ENCODE results near the gene DENND10.
"Not testable (repeated sequence)": the region's sequence is repeated elsewhere in the genome, so short reads cannot be mapped to it uniquely, and the experiment has no call there.

DENND10 gene

GRCh38 chr10:119135513-119135881 lies 31.6 kb downstream of the DENND10 start:
- DNase-seq = no peak

- no peak for DNase-seq
Measured at GRCh38 chr10:119136084-119136483, 32.2 kb downstream of the DENND10 start.

GRCh38 chr10:119137878-119138277 lies 34.0 kb downstream of the DENND10 start:
- DNase-seq = not testable (repeated sequence)

- DNase-seq = no peak
Measured at GRCh38 chr10:119138346-119139306, 34.7 kb downstream of the DENND10 start.

GRCh38 chr10:119139464-119140067 lies 35.7 kb downstream of the DENND10 start:
- DNase-seq = no peak

- no peak for DNase-seq
Measured at GRCh38 chr10:119140603-119141245, 36.8 kb downstream of the DENND10 start.

- DNase-seq = no peak
Measured at GRCh38 chr10:119143657-119144056, 39.7 kb downstream of the DENND10 start.

- no peak for DNase-seq
Measured at GRCh38 chr10:119149157-119149556, 45.2 kb downstream of the DENND10 start.

GRCh38 chr10:119149729-119150128 lies 45.8 kb downstream of the DENND10 start:
- no peak for DNase-seq

GRCh38 chr10:119151601-119152000 lies 47.7 kb downstream of the DENND10 start:
- DNase-seq = not testable (repeated sequence)

GRCh38 chr10:119153041-119153440 lies 49.1 kb downstream of the DENND10 start:
- DNase-seq = no peak

GRCh38 chr10:119153661-119154060 lies 49.7 kb downstream of the DENND10 start:
- DNase-seq = no peak

GRCh38 chr10:119159332-119159731 lies 55.4 kb downstream of the DENND10 start:
- no peak for DNase-seq

- DNase-seq = no peak
Measured at GRCh38 chr10:119161680-119162451, 58.0 kb downstream of the DENND10 start.

GRCh38 chr10:119162452-119163092 lies 58.7 kb downstream of the DENND10 start:
- DNase-seq = no peak

GRCh38 chr10:119165171-119166117 lies 61.5 kb downstream of the DENND10 start, which contains the start of gene SFXN4:
SFXN4 (minus strand) TSS chr10:119165714; CDS start chr10:119165647, 67 bp downstream.
- DNase-seq = peak; percentile 83

GRCh38 chr10:119166118-119166500 lies 62.2 kb downstream of the DENND10 start:
- no peak for DNase-seq

GRCh38 chr10:119166564-119166963 lies 62.7 kb downstream of the DENND10 start:
- DNase-seq = no peak

- DNase-seq = no peak
Measured at GRCh38 chr10:119167041-119167440, 63.1 kb downstream of the DENND10 start.

- no peak for DNase-seq
Measured at GRCh38 chr10:119174109-119174508, 70.2 kb downstream of the DENND10 start.

GRCh38 chr10:119176166-119176565 lies 72.3 kb downstream of the DENND10 start:
- no peak for DNase-seq
